RWPE2 (cell line): ENCODE data around the gene ACTC1.
"Not testable (repeated sequence)": the region's sequence is repeated elsewhere in the genome, so short reads cannot be mapped to it uniquely, and the experiment has no call there.

Source experiments
- ATAC-seq: fragments of 200-7000 bp; cut with Tn5 transposase; 3 replicates; pipeline ENCODE4 v1.9.1; 2021; ENCODE audit warnings: low read depth
- DNase-seq: peaks from one replicate; pipeline ENCODE4 v3.0.0-alpha.2; 2020; ENCODE audit warnings: low spot score
- H3K27ac ChIP-seq: fragments of 450-650 bp; 2 replicates; pipeline ENCODE4 v1.5.1; 2017; ENCODE audit warnings: mild to moderate bottlenecking; ENCODE audit not compliant: poor library complexity, severe bottlenecking
- H3K27me3 ChIP-seq: fragments of 250-450 bp; sonication (Bioruptor Pico); 2 replicates; pipeline ENCODE4 v1.5.1; 2021; ENCODE audit warnings: mild to moderate bottlenecking, moderate library complexity; ENCODE audit not compliant: insufficient read depth, poor library complexity, severe bottlenecking
- H3K36me3 ChIP-seq: fragments of 250-450 bp; sonication (Bioruptor Pico); 2 replicates; pipeline ENCODE4 v1.5.1; 2020; ENCODE audit warnings: low read depth, mild to moderate bottlenecking, moderate library complexity
- H3K4me1 ChIP-seq: fragments of 250-450 bp; sonication (Bioruptor Pico); 2 replicates; pipeline ENCODE4 v1.5.1; 2021; ENCODE audit warnings: mild to moderate bottlenecking, moderate library complexity; ENCODE audit not compliant: insufficient read depth, poor library complexity, severe bottlenecking
- H3K4me3 ChIP-seq: fragments of 250-450 bp; sonication (Bioruptor Pico); 2 replicates; pipeline ENCODE4 v1.5.1; 2021; ENCODE audit warnings: mild to moderate bottlenecking, moderate library complexity; ENCODE audit not compliant: severe bottlenecking
- H3K9me3 ChIP-seq: fragments of 250-450 bp; sonication (Bioruptor Pico); 2 replicates; pipeline ENCODE4 v1.5.1; 2021; ENCODE audit warnings: mild to moderate bottlenecking, moderate library complexity; ENCODE audit not compliant: severe bottlenecking
- TF ChIP-seq, protein P1 (sequence below): fragments of 450-650 bp; IDR thresholded peaks from one replicate; pipeline ENCODE4 v1.5.1; 2017; ENCODE audit warnings: mild to moderate bottlenecking, moderate library complexity; ENCODE audit not compliant: poor library complexity, severe bottlenecking

Gene ACTC1

DNA sequence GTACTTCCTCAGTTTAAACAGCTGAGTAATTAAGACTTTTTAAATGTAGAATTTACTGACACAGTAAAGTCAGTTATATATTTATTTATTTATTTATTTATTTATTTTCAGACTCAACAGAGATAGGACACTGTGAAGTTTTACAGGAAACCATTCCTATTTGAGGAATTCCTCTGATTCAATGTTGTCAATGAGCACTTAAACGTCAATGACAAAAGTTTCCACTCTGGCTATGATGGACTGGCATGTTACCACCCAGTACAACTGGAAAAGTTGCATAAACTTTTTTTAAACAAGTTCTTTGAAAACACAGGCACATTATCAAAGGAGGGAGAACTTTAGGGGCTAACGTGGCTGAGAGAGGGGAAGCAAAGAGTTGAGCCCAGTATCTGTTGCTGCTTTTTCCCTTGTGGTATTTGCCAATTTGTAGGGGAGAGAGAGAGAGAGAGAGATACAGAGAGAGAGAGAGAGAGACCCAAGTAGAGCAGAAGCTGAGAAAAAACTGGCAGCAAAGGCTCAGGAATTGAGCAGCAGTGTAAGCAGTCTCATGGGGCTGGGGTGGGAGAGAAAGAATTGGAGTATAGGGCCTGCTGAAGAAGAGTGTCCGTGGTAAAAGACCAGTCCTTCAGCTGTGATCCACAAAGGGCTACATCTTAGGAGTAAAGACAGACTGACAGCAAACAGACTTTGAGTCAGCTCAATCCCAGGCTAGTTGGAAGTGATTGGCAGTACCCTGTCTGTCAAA, 18.3 kb upstream of the ACTC1 start:
- Histone ChIP-seq H3K9me3 (no peaks in the 10 kb centered on the region), H3K27me3 (no peaks in the 10 kb centered on the region), H3K4me1 (peaks cover 12% of the 10 kb centered on the region), H3K27ac (no peak overlapping the region), H3K4me3 (no peak overlapping the region), H3K36me3 (no peaks in the 10 kb centered on the region)
- ATAC-seq (no peak), DNase-seq (no peak)
- TF ChIP-seq, protein P1, sequence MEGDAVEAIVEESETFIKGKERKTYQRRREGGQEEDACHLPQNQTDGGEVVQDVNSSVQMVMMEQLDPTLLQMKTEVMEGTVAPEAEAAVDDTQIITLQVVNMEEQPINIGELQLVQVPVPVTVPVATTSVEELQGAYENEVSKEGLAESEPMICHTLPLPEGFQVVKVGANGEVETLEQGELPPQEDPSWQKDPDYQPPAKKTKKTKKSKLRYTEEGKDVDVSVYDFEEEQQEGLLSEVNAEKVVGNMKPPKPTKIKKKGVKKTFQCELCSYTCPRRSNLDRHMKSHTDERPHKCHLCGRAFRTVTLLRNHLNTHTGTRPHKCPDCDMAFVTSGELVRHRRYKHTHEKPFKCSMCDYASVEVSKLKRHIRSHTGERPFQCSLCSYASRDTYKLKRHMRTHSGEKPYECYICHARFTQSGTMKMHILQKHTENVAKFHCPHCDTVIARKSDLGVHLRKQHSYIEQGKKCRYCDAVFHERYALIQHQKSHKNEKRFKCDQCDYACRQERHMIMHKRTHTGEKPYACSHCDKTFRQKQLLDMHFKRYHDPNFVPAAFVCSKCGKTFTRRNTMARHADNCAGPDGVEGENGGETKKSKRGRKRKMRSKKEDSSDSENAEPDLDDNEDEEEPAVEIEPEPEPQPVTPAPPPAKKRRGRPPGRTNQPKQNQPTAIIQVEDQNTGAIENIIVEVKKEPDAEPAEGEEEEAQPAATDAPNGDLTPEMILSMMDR = no peak

DNA sequence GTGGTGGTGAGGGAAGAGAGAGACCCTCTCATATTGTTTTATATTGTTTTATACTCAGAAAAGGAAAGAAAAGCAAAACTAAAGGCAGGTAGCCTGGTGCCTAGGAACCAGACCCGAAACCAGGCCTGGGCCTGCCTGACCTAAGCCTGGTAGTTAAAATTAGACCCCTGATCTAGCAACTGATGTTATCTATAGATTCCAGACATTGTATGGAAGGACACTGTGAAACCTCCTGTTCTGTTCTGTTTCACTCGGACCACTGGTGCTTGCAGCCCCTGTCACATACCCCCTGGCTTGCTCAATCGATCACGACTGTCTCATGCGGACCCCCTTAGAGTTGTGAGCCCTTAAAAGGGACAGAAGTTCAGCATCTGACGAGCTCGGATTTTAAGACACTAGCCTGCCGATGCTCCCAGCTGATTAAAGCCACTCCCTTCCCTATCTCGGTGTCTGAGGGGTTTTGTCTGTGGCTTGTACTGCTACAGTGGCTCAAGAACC, 17.6 kb upstream of the ACTC1 start:
- H3K4me3 ChIP-seq, H3K27me3 ChIP-seq, H3K9me3 ChIP-seq, DNase-seq, H3K36me3 ChIP-seq, ATAC-seq, H3K27ac ChIP-seq: not testable (repeated sequence)
- peaks cover 12% of the 10 kb centered on the region for H3K4me1 ChIP-seq

DNA sequence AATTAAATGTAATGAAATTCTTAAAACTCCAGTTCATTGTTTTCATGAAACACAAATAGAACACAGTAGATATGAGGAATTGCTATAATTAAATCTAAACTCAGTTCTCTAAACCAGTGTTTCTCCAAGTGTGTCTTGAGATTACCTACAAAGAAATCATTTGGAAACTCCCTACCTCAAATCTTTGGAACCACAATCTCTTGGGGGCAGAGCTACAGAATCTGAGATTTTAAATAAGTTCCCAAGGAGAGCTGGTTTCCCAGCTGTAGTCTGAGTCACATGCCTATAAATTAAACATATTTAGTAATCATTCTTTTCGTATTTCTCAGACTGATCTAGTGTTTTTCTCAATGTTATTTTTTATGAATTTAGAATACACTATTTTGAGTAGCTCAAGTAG, 17.0 kb upstream of the ACTC1 start:
- TF ChIP-seq, protein P1 = no peak
- Histone ChIP-seq H3K4me1 (peaks cover 12% of the 10 kb centered on the region), H3K36me3 (no peaks in the 10 kb centered on the region), H3K9me3 (no peaks in the 10 kb centered on the region), H3K27me3 (no peaks in the 10 kb centered on the region), H3K27ac (no peak overlapping the region), H3K4me3 (no peak overlapping the region)
- DNase-seq = no peak
- ATAC-seq = no peak; the same call in 2 of the 3 replicates

DNA sequence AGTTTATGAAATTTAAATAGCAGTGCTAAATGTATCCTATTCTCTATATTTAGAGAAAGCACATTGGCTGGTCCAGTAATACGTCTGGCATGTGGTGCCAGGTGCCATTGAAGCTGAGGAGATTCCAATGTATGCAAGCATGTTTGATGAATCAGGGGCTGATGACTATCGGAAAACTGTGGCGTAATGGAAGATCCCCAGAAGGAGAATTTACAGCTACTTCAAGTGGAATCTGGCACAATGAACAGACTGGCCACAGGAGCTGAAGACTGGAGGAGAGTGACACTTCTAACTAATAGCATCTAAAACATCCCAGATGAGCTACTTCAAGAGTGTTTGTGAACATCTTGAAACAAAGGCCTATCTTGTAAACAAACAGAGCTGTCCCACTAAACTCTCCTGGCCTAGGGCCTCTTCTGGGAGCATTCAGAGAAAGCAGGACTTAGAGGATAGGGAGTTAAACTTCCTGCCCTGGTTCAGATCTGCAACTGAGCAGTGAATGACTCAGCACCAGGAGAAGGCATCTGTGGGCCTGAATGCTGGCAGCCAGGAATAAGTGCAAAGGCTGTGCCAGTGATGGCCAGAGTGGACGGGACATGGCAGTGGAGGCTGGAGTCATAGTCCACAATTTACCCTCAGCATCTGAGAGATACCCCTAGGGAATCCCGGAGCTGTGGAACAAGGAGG, 15.2 kb upstream of the ACTC1 start:
- H3K27me3 ChIP-seq = no peaks in the 10 kb centered on the region
- peak; percentile 91 for ATAC-seq
- DNase-seq = peak; percentile 80
- H3K4me3 ChIP-seq = no peak overlapping the region
- H3K9me3 ChIP-seq = no peaks in the 10 kb centered on the region
- TF ChIP-seq, protein P1 = no peak
- H3K36me3 ChIP-seq = no peaks in the 10 kb centered on the region
- H3K4me1 ChIP-seq = peaks cover 12% of the 10 kb centered on the region
- H3K27ac ChIP-seq = peak overlapping the region; percentile 72

DNA sequence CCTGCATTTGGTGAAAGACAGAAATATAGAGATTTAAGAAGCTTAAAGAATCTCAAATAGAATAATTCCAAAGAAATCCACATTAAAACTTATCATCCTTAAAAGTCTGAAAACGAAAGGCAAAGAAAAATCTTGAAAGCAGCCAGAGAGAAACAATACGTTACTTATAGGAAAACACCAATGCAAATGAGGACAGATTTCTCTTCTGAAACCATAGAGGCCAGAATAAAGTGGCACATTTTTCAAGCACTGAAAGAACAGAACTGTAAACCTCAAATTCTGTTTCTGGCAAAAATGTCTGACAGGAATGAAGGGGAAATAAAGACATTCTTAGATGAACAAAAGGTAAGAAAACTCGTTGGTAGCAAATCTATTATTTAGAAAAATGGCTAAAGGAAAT, 13.8 kb upstream of the ACTC1 start:
- Histone ChIP-seq H3K36me3 (no peaks in the 10 kb centered on the region), H3K4me1 (peaks cover 12% of the 10 kb centered on the region), H3K9me3 (no peaks in the 10 kb centered on the region), H3K27ac (no peak overlapping the region), H3K27me3 (no peaks in the 10 kb centered on the region), H3K4me3 (no peak overlapping the region)
- TF ChIP-seq, protein P1 = no peak
- DNase-seq (no peak), ATAC-seq (no peak)
